ENCODE measurements around the gene SFRP2.

The SFRP2 gene

GRCh38 chr4:153792618-153793247 lies 3.9 kb upstream of the SFRP2 start:
- DNase-seq, result no peak

DNA sequence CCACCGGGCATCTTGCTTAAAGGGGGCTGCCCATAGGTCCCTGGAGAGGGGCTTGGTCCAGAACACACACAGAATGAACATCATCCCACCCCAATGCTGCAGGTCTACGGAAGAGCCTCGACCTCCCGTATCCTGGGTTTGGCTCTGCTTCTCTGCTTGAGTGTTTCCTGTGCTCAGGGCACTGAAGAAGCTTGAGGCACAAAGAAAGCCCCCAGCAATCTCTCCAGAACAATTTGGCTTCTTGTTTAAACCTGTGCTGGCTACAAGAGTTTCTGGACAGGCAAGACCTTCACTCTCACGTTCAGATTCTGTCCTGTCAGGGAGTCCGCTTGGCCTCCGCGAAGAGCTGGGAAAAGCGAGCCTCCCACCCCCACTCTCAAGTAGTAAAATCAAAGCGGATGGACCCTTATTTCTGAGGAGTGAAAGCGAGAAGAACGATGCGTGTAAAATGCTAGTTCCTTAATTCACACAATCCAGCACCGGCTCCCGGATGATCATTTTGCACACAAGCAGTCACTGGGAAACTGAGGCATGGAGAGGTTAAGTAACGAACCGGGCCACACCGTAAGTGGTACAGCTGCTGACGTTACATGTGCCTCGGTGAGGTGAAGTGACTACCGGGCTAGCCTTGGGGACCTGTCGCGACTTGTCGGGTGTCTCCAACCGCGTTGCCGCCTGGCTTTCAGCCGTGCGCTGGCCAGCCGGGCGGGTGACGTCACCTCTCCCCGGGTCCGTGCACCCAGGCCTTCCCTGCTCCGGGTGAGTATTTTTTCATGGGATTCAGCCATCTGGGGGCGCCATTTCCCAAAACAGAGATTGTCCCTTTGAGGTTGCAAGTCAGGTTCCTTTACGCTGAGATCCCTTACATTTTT lies 3.1 kb upstream of the SFRP2 start:
- DNase-seq, result no peak

DNA sequence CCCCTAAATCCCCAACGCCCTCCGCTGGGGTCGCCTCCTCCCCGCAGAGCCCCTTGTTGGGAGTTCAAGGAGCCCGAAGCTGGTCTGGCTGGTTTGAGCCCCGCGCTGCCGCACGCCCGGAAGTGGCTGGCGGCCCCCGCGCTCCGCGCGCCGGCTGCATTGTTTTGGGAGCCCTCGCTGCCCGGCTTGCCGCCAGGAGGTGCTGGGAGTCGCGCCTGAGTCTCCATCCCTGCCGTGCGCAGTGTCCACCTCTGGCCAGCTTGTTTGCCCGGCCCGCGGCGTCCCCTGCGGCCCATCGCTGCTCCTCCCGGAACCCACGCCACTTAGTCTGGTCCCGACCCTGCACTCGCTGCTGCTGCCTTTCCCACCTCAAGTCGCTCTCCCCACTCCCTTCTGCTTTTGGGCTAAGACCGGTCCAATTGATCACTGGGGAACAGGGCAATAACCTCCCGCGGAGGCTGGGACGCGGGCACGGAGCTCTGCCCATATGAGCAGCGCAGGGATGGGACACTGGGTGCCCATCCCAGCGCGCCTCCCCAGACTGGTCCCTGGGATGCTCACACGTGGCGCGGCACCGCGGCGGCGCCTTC lies 2.2 kb upstream of the SFRP2 start:
- DNase-seq, result no peak

GRCh38 chr4:153790500-153790865 lies 1.6 kb upstream of the SFRP2 start:
- DNase-seq, result no peak

- DNase-seq, result no peak
Observed at GRCh38 chr4:153789741-153790499, 1.0 kb upstream of the SFRP2 start.

DNA sequence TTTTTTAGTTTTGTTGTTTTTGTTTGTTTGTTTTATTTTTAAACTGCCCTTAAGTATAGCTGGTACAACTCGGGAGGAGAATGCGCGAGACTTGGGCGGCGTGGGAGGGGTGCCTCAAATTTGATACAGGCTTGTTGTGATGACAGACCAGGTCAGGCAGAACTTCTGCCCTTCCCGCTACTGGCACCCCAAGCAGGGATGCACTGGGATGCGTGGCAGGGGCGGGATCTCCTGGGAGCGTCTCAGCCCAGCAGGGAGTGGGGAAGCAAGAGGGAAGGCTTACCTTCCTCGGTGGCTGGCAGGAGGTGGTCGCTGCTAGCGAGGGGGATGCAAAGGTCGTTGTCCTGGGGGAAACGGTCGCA lies 851 bp downstream of the SFRP2 start:
- DNase-seq, result no peak

DNA sequence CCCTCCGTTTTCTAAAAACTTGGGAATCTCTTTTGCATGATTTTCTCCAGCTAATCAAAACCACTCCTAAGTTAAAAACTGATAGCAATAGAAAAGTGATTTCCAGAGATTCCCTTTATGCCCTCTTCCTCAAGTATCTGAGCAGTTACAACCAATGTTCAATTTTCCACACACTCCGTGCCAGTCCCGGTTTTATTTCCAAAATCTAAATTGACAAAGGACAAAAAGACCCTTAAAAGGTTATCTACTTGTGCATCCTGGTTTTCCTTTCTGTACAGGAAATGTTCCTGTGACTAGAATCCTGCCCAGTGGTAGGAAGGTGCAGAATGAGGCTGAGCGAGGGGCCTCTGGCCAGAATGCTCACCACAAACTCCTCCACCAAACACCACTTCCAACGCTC lies 1.3 kb downstream of the SFRP2 start:
- no peak for DNase-seq

DNA sequence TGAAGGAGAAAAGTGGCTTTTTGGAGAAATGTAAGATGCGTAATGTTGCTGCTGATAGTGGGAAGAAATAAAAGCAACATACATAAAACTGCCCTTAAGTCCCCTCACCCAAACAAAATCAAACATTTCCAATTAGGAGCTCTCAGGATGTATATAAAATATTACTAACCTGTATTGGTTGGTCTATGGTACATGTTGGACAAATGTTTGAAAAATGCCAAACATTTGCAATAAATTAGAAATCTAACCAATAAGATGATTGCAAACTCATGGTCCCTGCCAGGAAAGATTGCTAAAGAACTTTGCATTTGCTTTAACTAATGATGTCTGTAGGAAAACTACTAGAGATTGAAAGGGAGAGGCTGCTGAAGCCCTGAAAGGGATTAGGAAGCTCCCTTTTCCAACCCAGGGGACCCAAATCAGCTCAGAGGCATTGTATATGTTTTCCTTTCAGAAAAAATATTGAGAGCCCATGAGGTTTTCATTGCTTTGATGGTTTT lies 1.8 kb downstream of the SFRP2 start:
- no peak for DNase-seq

GRCh38 chr4:153785910-153786721 lies 2.8 kb downstream of the SFRP2 start:
- DNase-seq, result peak; percentile 15

GRCh38 chr4:153784166-153784699 lies 4.7 kb downstream of the SFRP2 start:
- DNase-seq, result no peak

DNA sequence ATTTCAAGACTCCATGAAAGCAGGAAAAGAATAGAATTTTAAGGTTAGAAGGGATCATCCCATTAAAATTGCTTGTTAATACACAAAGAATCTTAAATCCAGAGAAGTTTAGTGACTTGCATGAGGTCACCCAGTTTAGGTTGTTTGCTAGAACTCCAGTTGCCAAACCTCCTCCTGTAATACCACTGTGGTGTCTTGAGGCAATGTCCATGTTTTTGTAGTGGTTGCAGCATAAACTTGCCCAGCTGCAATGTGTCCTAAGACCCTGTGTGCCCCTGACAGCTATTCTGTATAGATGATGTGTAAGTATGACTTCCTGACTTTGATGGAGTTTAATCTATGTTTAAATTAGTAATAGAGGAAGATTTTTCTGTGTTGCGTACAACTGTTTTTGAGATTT lies 6.3 kb downstream of the SFRP2 start:
- DNase-seq, result no peak

- no peak for DNase-seq
Observed at GRCh38 chr4:153781717-153782416, 7.0 kb downstream of the SFRP2 start.

- no peak for DNase-seq
Observed at GRCh38 chr4:153781280-153781679, 7.6 kb downstream of the SFRP2 start.

DNA sequence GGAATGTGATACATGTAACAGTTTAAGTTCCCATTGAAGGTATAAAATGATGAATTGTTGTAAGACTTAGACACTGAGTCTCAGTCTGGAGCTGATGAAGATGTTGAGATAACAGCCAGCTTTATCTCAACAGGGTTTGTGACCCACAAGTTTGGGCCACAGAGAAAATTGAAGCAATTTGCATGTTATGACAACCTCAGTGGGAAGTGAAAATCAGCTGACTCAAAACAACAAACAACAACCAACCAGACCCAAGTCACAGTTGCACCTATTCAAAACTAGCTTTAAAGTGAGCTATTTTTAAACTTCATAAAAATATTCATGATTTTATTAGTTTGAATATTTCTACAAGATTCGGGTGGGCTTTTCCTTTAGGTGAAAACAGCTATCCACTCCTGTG lies 8.0 kb downstream of the SFRP2 start:
- DNase-seq, result no peak

GRCh38 chr4:153780221-153780620 lies 8.7 kb downstream of the SFRP2 start:
- no peak for DNase-seq

DNA sequence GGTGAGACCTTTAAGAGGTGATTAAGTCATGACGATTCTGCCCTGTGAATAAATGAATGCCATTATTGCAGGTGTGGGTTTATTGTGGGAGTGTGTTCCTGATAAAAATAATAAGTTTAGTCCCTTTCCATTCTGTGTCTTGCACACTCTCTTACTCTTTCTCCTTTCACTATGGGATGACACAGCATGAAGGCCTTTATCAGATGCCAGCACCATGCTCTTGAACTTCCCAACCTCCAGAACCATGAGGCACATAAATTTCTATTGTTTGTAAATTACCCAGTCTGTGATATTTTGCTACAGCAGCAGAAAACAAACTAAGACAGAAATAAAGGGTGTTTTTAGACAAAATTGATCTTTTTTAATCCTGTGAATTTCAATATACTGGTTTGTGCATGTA lies 10.5 kb downstream of the SFRP2 start:
- DNase-seq, result no peak

DNA sequence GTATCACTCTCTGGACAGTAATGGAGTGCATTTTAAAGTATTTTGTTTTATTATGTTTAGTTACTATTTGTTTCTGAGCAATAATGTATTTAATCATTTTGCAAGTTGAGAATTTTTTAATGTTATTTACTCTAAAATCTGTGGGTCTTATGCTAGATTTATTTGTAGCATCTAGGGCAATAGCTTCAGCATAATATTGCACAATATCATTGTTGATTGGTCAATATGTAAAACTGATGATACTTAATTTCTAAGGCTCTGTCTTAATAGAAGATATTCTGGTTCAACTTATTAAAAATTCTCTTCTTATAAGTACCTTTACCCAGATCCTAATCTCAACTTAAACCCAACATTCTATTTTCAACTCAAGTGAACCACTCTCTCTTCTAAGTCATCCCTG lies 11.5 kb downstream of the SFRP2 start:
- no peak for DNase-seq

- DNase-seq, result no peak
Observed at GRCh38 chr4:153776601-153777000, 12.3 kb downstream of the SFRP2 start.

GRCh38 chr4:153773236-153773690 lies 15.6 kb downstream of the SFRP2 start:
- DNase-seq, result no peak

- DNase-seq, result no peak
Observed at GRCh38 chr4:153771046-153771445, 17.8 kb downstream of the SFRP2 start.

DNA sequence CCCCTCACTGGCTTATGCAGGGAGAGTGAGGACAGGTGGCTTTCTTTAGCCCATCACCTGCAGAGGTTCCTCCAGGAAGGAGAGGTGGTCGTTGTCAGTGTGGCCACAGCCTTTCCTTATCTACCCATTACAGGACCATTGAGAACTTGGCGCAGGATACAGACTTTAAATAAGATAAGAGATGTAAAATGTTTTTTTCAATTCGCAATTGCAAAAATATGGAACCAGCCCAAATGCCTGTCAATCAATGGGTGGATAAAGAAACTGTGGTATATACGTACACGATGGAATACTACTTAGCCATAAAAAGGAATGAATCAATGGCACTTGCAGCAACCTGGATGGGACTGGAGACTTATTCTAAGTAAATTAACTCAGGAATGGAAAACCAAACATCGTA lies 22.1 kb downstream of the SFRP2 start:
- DNase-seq, result no peak
